Endothelial cell of umbilical vein (primary cell): ENCODE data around the gene VPS35L. TPM values are rescaled to one million over a fixed set of nuclear protein-coding genes. Genes with fewer than 3 reads are reported as not detected.
"Not testable (repeated sequence)": the region's sequence is repeated elsewhere in the genome, so short reads cannot be mapped to it uniquely, and the experiment has no call there.

Source experiments
- BruUV-seq: library from RNA; stranded (reverse); fragments of 400-500 nt; replicated peaks from 2 replicates; lab custom pipeline; 2021; lab: Mats Ljungman, UMichigan
- CTCF ChIA-PET: fragments of 300-600, 350-600 bp; sonication (Branson Sonifier 250); formaldehyde crosslinking; loops from one replicate; lab custom pipeline; 2021; ENCODE audit warnings: antibody characterized with exemption, inconsistent platforms; lab: Charles Lee
- POLR2A ChIA-PET: fragments of 300-600, 350-600 bp; sonication (Branson Sonifier 250); formaldehyde crosslinking; loops from one replicate; lab custom pipeline; 2021; ENCODE audit warnings: antibody characterized with exemption, inconsistent platforms; lab: Charles Lee
- DNase-seq: peaks from one replicate; pipeline ENCODE4 v3.0.0-alpha.2; 2011; ENCODE audit warnings: low read depth, low spot score
- FAIRE-seq: peaks from 2 replicates; lab custom pipeline; 2011; peaks lifted over from hg19 to GRCh38; lab: Jason Lieb, UNC
- H2AFZ ChIP-seq: 2 replicates; pipeline ENCODE4 v1.6.0; 2012; ENCODE audit warnings: low read depth, low read length, control low read depth, inconsistent platforms
- H3K27ac ChIP-seq: 2 replicates; pipeline ENCODE4 v1.5.1; 2011; ENCODE audit warnings: low read depth, mild to moderate bottlenecking, control low read depth, low read length, moderate library complexity; ENCODE audit not compliant: insufficient read depth
- H3K27me3 ChIP-seq, 2 experiments: 2 replicates each; pipeline versions ENCODE4 v1.6.0 to v1.6.1; 2011; ENCODE audit warnings: low read length in 2 of 2, mixed read lengths in 1 of 2; ENCODE audit not compliant: control insufficient read depth in 2 of 2, insufficient read depth in 2 of 2
- H3K36me3 ChIP-seq, 2 experiments: 2 replicates in 1 of 2; 3 replicates in 1 of 2; pipeline ENCODE4 v1.5.1; 2011; ENCODE audit warnings: low read length in 2 of 2, mild to moderate bottlenecking in 1 of 2, moderate library complexity in 1 of 2; ENCODE audit not compliant: control insufficient read depth in 2 of 2, insufficient read depth in 2 of 2; ENCODE audit errors: extremely low read depth in 1 of 2
- H3K4me1 ChIP-seq: 3 replicates; pipeline ENCODE4 v1.5.1; 2011; ENCODE audit warnings: mild to moderate bottlenecking, low read length; ENCODE audit not compliant: control insufficient read depth, insufficient read depth; ENCODE audit errors: extremely low read depth
- H3K4me2 ChIP-seq: 2 replicates; pipeline ENCODE4 v1.6.1; 2011; ENCODE audit warnings: low read length, control low read depth, mixed read lengths; ENCODE audit not compliant: insufficient read depth
- H3K4me3 ChIP-seq, 3 experiments: fragments of 200-600 bp in 1 of 3; sonication (generic), shearing (Covaris generic) in 1 of 3; replicated peaks in 1 of 3; 2 replicates each; pipeline ENCODE4 v1.5.1; 2011 to 2016; ENCODE audit warnings: control low read depth in 3 of 3, low read length in 3 of 3, mild to moderate bottlenecking in 2 of 3, inconsistent platforms in 1 of 3, low read depth in 1 of 3, moderate library complexity in 1 of 3; ENCODE audit not compliant: insufficient read depth in 1 of 3
- H3K79me2 ChIP-seq: 2 replicates; pipeline ENCODE4 v1.6.0; 2012; ENCODE audit warnings: low read length, inconsistent platforms; ENCODE audit not compliant: control insufficient read depth, insufficient read depth
- H3K9ac ChIP-seq: replicated peaks from 2 replicates; pipeline ENCODE3; 2011; ENCODE audit warnings: low read length, control low read depth; ENCODE audit not compliant: insufficient read depth; ENCODE audit errors: extremely low read depth
- H3K9me1 ChIP-seq: replicated peaks from 3 replicates; pipeline ENCODE4 v1.6.0; 2011; ENCODE audit warnings: mild to moderate bottlenecking, low read length; ENCODE audit not compliant: control insufficient read depth, insufficient read depth; ENCODE audit errors: extremely low read depth
- H3K9me3 ChIP-seq: replicated peaks from 2 replicates; pipeline ENCODE4 v1.5.1; 2012; ENCODE audit warnings: low read length, inconsistent platforms; ENCODE audit not compliant: control insufficient read depth, insufficient read depth
- H4K20me1 ChIP-seq: replicated peaks from 2 replicates; pipeline ENCODE3; 2011; ENCODE audit warnings: mild to moderate bottlenecking, low read length; ENCODE audit not compliant: control insufficient read depth, insufficient read depth; ENCODE audit errors: extremely low read depth
- FOS ChIP-seq: IDR thresholded peaks from 2 replicates; pipeline ENCODE4 v1.6.1; 2011; ENCODE audit warnings: mild to moderate bottlenecking, low read length, moderate library complexity, borderline replicate concordance; ENCODE audit not compliant: insufficient read depth
- GATA2 ChIP-seq: IDR thresholded peaks from 2 replicates; pipeline ENCODE4 v1.7.0; 2011; ENCODE audit warnings: low read depth, mild to moderate bottlenecking, moderate library complexity, mixed read lengths, low read length; ENCODE audit not compliant: insufficient read length, insufficient read depth
- JUN ChIP-seq: IDR thresholded peaks from 2 replicates; pipeline ENCODE4 v1.6.1; 2011; ENCODE audit warnings: borderline replicate concordance, low read depth; ENCODE audit not compliant: insufficient read length, insufficient read depth
- MAX ChIP-seq: IDR thresholded peaks from 2 replicates; pipeline ENCODE4 v1.6.1; 2011; ENCODE audit not compliant: insufficient read depth, insufficient read length
- MYC ChIP-seq: IDR thresholded peaks from one replicate; pipeline ENCODE4 v1.6.1; 2011; ENCODE audit warnings: mild to moderate bottlenecking, low read depth, low read length
- POLR2A ChIP-seq: IDR thresholded peaks from 2 replicates; pipeline ENCODE4 v1.6.1; 2012; ENCODE audit warnings: low read depth, mild to moderate bottlenecking, control low read depth, low read length
- POLR2AphosphoS5 ChIP-seq: IDR thresholded peaks from 2 replicates; pipeline ENCODE4 v1.6.1; 2012; ENCODE audit warnings: low read depth, mild to moderate bottlenecking, control low read depth, low read length, moderate library complexity; ENCODE audit not compliant: insufficient read depth
- dilution Hi-C: fragments of 300-500 bp; cut with MboI; formaldehyde crosslinking; loops from one replicate; pipeline ENCODE4 v1.15.0; 2019; ENCODE audit warnings: low sequenced_read_pairs; ENCODE audit not compliant: extremely low pct_ligation_motif_present
- intact Hi-C: fragments of 100-400 bp; cut with micrococcal nuclease; formaldehyde crosslinking; loops from one replicate; pipeline ENCODE4 v1.10.0; 2022
- polyA plus RNA-seq, 4 experiments: library from polyadenylated mRNA; depleted of rRNA in 3 of 4; stranded (reverse) in 3 of 4; unstranded in 1 of 4; fragments of >200 nt; gene quantifications; 2 replicates each; pipeline versions ENCODE4 v1.2.1 to v1.2.3, GENCODE V29; 2011 to 2012; ENCODE audit warnings: missing spikeins in 1 of 4
- total RNA-seq: library from RNA; stranded (reverse); gene quantifications from 2 replicates; pipeline ENCODE4 v1.2.3, GENCODE V29; 2021

The VPS35L gene
- total and polyA plus RNA-seq, 2 donors (not counting 3 experiments of a cell fraction or from before 2014, with no cell fraction given) = 49.1 to 91.1 TPM

DNA sequence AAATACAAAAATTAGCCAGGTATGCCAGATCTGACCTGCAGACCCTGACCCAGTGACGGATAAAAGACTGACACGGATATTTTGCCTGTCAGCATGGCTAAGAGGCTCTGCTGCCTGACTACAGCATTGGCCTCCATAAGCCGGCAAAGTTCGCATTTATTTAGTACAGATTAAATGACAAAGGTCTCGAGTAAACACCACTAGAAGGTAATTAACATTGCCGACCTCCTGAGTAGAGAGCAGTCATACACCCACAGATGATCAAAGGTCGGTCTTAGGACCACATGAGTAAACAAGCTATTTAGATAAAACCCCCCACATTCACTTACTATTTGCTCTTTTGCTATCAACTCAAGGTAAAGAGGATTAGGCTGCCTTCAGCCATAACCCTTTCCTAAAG is 106.8 kb downstream of the VPS35L start:
- H3K27ac ChIP-seq = no peak overlapping the region
- H3K4me1 ChIP-seq = no peaks in the 10 kb centered on the region
- H3K4me3 ChIP-seq = no peak overlapping the region
- H3K9me3 ChIP-seq = no peaks in the 10 kb centered on the region
- H3K36me3 ChIP-seq = peaks cover 0 to 2% of the 10 kb centered on the region in 2 experiments
- BruUV-seq = no TSS peak
- dilution Hi-C loops = no loop called here
- no peak overlapping the region for H3K9ac ChIP-seq
- FAIRE-seq (no peak), DNase-seq (no peak)
- no peak overlapping the region for H3K4me2 ChIP-seq
- no peaks in the 10 kb centered on the region for H4K20me1 ChIP-seq
- intact Hi-C loops = no loop called here
- no peaks in the 10 kb centered on the region for H3K9me1 ChIP-seq
- H2AFZ ChIP-seq = no peak overlapping the region
- H3K27me3 ChIP-seq = no peaks in the 10 kb centered on the region
- ChIA-PET CTCF (interaction anchor here (1.4 kb wide), 2 partner anchors 222 to 224 kb away, joined by 3 read pairs; partner anchors contain the start of gene GPRC5B), POLR2A (no interaction called here)
- TF ChIP-seq POLR2A (no peak), GATA2 (no peak), FOS (no peak), MAX (no peak), POLR2AphosphoS5 (no peak), JUN (no peak)
- no peaks in the 10 kb centered on the region for H3K79me2 ChIP-seq

GRCh38 chr16:19664166-19664565 is 108.7 kb downstream of the VPS35L start:
- TF ChIP-seq GATA2 (no peak), MYC (no peak), POLR2AphosphoS5 (no peak)
- H2AFZ ChIP-seq = no peak overlapping the region
- POLR2A ChIA-PET = no interaction called here
- intact Hi-C loops = no loop called here
- no peak overlapping the region for H3K9ac ChIP-seq
- dilution Hi-C loops = no loop called here
- no TSS peak for BruUV-seq
- H3K9me3 ChIP-seq = no peaks in the 10 kb centered on the region
- no peaks in the 10 kb centered on the region for H3K79me2 ChIP-seq
- no peak overlapping the region for H3K27ac ChIP-seq
- FAIRE-seq (no peak), DNase-seq (no peak)
- H3K9me1 ChIP-seq = no peaks in the 10 kb centered on the region
- H3K27me3 ChIP-seq = no peaks in the 10 kb centered on the region
- H3K4me3 ChIP-seq = no peak overlapping the region
- CTCF ChIA-PET = interaction anchor here (0.8 kb wide), 1 partner anchor 220 kb away, joined by 3 read pairs; the partner anchor contains the start of gene GPRC5B
- H3K36me3 ChIP-seq = peaks cover 0 to 5% of the 10 kb centered on the region in 2 experiments
- no peak overlapping the region for H3K4me2 ChIP-seq
- H3K4me1 ChIP-seq = no peaks in the 10 kb centered on the region
- no peaks in the 10 kb centered on the region for H4K20me1 ChIP-seq

DNA sequence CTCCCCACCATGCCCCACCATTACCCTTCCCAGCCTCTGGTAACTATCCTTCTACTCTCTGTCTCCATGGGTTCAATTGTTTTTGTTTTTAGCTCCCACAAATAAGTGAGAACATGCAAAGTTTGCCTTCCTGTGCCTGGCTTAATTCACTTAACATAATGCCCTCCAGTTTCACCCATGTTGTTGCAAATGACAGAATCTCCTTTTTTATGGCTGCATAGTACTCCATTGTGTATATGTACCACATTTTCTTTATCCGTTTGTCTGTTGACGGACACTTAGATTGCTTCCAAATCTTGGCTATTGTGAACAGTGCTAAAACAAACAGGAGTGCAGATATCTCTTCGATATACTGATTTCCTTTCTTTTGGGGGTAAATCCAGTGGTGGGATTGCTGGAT is 109.8 kb downstream of the VPS35L start:
- H3K4me1 ChIP-seq, dilution Hi-C loops, DNase-seq, H4K20me1 ChIP-seq, H3K9me1 ChIP-seq, H3K9ac ChIP-seq, H3K27ac ChIP-seq, FAIRE-seq, H3K9me3 ChIP-seq, H3K36me3 ChIP-seq, H3K4me3 ChIP-seq, BruUV-seq, H3K4me2 ChIP-seq, H3K79me2 ChIP-seq, H3K27me3 ChIP-seq, H2AFZ ChIP-seq, POLR2A ChIA-PET, intact Hi-C loops: not testable (repeated sequence)
- CTCF ChIA-PET = interaction anchor here (1.0 kb wide), 1 partner anchor 82 kb away, joined by 5 read pairs; no protein-coding TSS in a partner anchor
